Fibroblast of mammary gland (primary cell): Measurements from ENCODE around the gene DLX3.

Source experiments
- DNase-seq: peaks from one replicate; pipeline ENCODE4 v3.0.0-alpha.2; 2010; ENCODE audit warnings: low read depth
- H3K4me3 ChIP-seq: 2 replicates; pipeline ENCODE4 v1.5.1; 2011; ENCODE audit warnings: low read depth, mild to moderate bottlenecking, low read length, moderate library complexity; ENCODE audit not compliant: control insufficient read depth
- CTCF ChIP-seq: conservative IDR thresholded peaks from 2 replicates; pipeline ENCODE4 v1.5.1; 2011; ENCODE audit warnings: low read depth, low read length, inconsistent platforms; ENCODE audit not compliant: control insufficient read depth, insufficient read depth

Gene DLX3

GRCh38 chr17:49970498-49970897, 24.5 kb downstream of the DLX3 start:
- no peak for TF ChIP-seq CTCF
- no peak for DNase-seq
- no peak overlapping the region for H3K4me3 ChIP-seq

- no peak overlapping the region for H3K4me3 ChIP-seq
- no peak for DNase-seq
- TF ChIP-seq CTCF, result no peak
Observed at GRCh38 chr17:49969795-49970389, 25.1 kb downstream of the DLX3 start.

GRCh38 chr17:49969134-49969759, 25.8 kb downstream of the DLX3 start, which contains the start of gene DLX4:
Gene DLX4 (plus strand): TSS chr17:49969190. CDS start chr17:49969469, 279 bp downstream.
- no peak for DNase-seq
- TF ChIP-seq CTCF, result no peak
- H3K4me3 ChIP-seq, result peak within 1 kb of the TSS; percentile 23

GRCh38 chr17:49968405-49969133, 26.5 kb downstream of the DLX3 start:
- no peak for TF ChIP-seq CTCF
- H3K4me3 ChIP-seq, result peak overlapping the region; percentile 23
- peak; percentile 59 for DNase-seq

GRCh38 chr17:49967621-49968404, 27.2 kb downstream of the DLX3 start:
- no peak for DNase-seq
- no peak overlapping the region for H3K4me3 ChIP-seq
- no peak for TF ChIP-seq CTCF

- no peak for TF ChIP-seq CTCF
- no peak for DNase-seq
- no peak overlapping the region for H3K4me3 ChIP-seq
Observed at GRCh38 chr17:49967205-49967604, 27.8 kb downstream of the DLX3 start.
